Measurements from ENCODE around the gene TTLL10. TPM values are rescaled to one million over a fixed set of nuclear protein-coding genes. Genes with fewer than 3 reads are reported as not detected.

Gene TTLL10
- polyA plus RNA-seq, 1 of the 3 experiments (the other 2 are of a cell fraction): not detected

- 58% methylated on average over 2 of the region's 9 CpGs for WGBS (ENCODE audit: low lambda C conversion rate)
- Histone ChIP-seq H4K20me1 (ENCODE audit: insufficient read depth) (no peaks in the 10 kb centered on the region), H3F3A (replicated peaks; ENCODE audit: insufficient read depth) (peaks cover 15% of the 10 kb centered on the region), H3K9me3 (no peaks in the 10 kb centered on the region), H3K27ac (ENCODE audit: low read depth in 2 of 2, low read length in 1 of 2) (no peak overlapping the region), H3K79me2 (ENCODE audit: insufficient read depth) (no peaks in the 10 kb centered on the region), H3K4me2 (no peak overlapping the region), H3K36me3 (replicated peaks in 1 of 2; ENCODE audit: control insufficient read depth in 1 of 2, insufficient read depth in 2 of 2, low read length in 1 of 2) (no peaks in the 10 kb centered on the region), H3K9ac (no peak overlapping the region), H2AFZ (ENCODE audit: low read depth) (no peak overlapping the region), H3K9me2 (no peaks in the 10 kb centered on the region), H3K27me3 (ENCODE audit: insufficient read depth) (no peaks in the 10 kb centered on the region), H3K4me1 (ENCODE audit: control insufficient read depth in 1 of 2, insufficient read depth in 2 of 2, low read depth in 1 of 2, low read length in 1 of 2) (peaks cover 0 to 9% of the 10 kb centered on the region in 2 experiments; a peak in 1 of 4 replicates), H3K4me3 (ENCODE audit: low read depth in 2 of 2, low read length in 1 of 2) (no peak overlapping the region; a peak in 1 of 4 replicates)
- ChIA-PET CTCF (interaction anchor here (1.1 to 1.5 kb wide), 2 partner anchors 21 to 35 kb away, joined by 3 to 4 read pairs; no protein-coding TSS in a partner anchor), POLR2A (interaction anchor here (0.9 kb wide), 1 partner anchor 116 kb away, joined by 4 read pairs; the partner anchor contains the start of gene UBE2J2)
- TF ChIP-seq NFIC (IDR thresholded peaks at IDR 0.05; ENCODE audit: borderline replicate concordance) (no peak), POLR2AphosphoS5 (IDR thresholded peaks at IDR 0.05; ENCODE audit: low read depth, low read length) (no peak), GATA2 (CRISPR knock-in tag; IDR thresholded peaks at IDR 0.05) (no peak), FOSL2 (IDR thresholded peaks at IDR 0.05; ENCODE audit: borderline replicate concordance, low read depth) (no peak), SIN3A (IDR thresholded peaks at IDR 0.05; ENCODE audit: borderline replicate concordance, low read depth, low read length) (no peak), IRF3 (IDR thresholded peaks at IDR 0.05; ENCODE audit: low read depth, low read length) (no peak), ZBTB33 (IDR thresholded peaks at IDR 0.05; ENCODE audit: borderline replicate concordance, low read depth) (no peak), FOXJ3 (CRISPR knock-in tag; IDR thresholded peaks at IDR 0.05) (no peak), RFX5 (IDR thresholded peaks at IDR 0.05; ENCODE audit: low read length) (no peak), CTCF (IDR thresholded peaks at IDR 0.05) (no peak), MAX (IDR thresholded peaks at IDR 0.05; ENCODE audit: low read depth) (no peak), RXRA (IDR thresholded peaks at IDR 0.05; ENCODE audit: borderline replicate concordance, low read depth) (no peak), GABPA (IDR thresholded peaks at IDR 0.05; ENCODE audit: low read depth) (no peak), JUND (IDR thresholded peaks at IDR 0.05) (no peak), FOXM1 (IDR thresholded peaks at IDR 0.05; ENCODE audit: low read depth) (no peak), MXI1 (IDR thresholded peaks at IDR 0.05; ENCODE audit: low read depth, low read length) (no peak), TEAD4 (IDR thresholded peaks at IDR 0.05; ENCODE audit: borderline replicate concordance, insufficient read depth) (no peak), MEF2A (IDR thresholded peaks at IDR 0.05; ENCODE audit: borderline replicate concordance, low read depth) (no peak)
- DNase-seq: peak; percentile 70
Measured at GRCh38 chr1:1157033-1157365, 16.7 kb upstream of the TTLL10 start.

Data from SK-N-SH (cell line).